ENCODE data around the gene FOXE1. TPM values are rescaled to one million over a fixed set of nuclear protein-coding genes. Genes with fewer than 3 reads are reported as not detected.

The FOXE1 gene
- total and polyA plus RNA-seq, 8 donors = 0.03 to 0.16 (median 0.08) TPM; not detected in 1

DNA sequence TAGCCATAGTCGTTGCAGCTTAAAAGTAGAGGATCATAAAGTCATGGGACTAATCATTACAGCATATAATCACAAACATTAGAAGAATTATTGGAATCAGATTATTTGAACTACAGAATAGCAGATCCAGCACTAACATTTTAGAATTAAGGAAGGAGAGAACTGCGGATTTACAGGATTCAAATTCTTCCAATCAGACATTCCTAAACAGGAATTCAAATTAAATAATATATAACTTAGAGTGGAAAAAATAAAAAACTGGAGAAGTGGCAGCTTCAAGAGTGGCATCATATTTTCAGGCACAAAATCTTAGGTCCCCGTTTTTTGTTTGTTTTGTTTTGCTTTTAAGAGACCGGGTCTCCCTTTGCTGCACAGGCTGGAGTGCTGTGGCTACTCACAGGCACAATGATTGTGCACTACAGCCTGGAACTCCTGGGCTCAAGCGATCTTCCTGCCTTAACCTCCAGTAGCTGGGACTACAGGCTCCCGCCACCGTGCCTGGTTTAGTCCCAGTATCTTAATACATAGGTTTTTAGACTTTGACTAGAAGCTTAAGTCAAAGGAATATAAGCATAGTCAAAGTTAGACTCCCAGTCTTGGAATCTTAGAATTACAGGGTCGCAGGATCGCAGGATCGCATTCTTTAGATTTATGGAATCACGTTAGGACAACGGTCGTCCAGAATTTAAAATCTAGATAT is 2.1 kb upstream of the FOXE1 start:
- peaks cover 0 to 5% (median 0%) of the 10 kb centered on the region in 3 donors for H3K4me1 ChIP-seq
- H3K36me3 ChIP-seq = no peaks in the 10 kb centered on the region
- no peaks in the 10 kb centered on the region for H3K9me3 ChIP-seq
- no peak for ATAC-seq
- no peak for DNase-seq
- H3K4me3 ChIP-seq = no peak overlapping the region
- 28 to 33% methylated on average over 13 of the region's 13 CpGs for WGBS, 2 donors
- peaks cover 0 to 31% (median 15%) of the 10 kb centered on the region in 4 donors for H3K27me3 ChIP-seq
- H3K27ac ChIP-seq = no peak overlapping the region
- TF ChIP-seq, protein P1, sequence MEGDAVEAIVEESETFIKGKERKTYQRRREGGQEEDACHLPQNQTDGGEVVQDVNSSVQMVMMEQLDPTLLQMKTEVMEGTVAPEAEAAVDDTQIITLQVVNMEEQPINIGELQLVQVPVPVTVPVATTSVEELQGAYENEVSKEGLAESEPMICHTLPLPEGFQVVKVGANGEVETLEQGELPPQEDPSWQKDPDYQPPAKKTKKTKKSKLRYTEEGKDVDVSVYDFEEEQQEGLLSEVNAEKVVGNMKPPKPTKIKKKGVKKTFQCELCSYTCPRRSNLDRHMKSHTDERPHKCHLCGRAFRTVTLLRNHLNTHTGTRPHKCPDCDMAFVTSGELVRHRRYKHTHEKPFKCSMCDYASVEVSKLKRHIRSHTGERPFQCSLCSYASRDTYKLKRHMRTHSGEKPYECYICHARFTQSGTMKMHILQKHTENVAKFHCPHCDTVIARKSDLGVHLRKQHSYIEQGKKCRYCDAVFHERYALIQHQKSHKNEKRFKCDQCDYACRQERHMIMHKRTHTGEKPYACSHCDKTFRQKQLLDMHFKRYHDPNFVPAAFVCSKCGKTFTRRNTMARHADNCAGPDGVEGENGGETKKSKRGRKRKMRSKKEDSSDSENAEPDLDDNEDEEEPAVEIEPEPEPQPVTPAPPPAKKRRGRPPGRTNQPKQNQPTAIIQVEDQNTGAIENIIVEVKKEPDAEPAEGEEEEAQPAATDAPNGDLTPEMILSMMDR (IDR thresholded peaks at IDR 0.05) = no peak
- no peak for FAIRE-seq
- intact Hi-C loops (cut with DNase I) = no loop called here

DNA sequence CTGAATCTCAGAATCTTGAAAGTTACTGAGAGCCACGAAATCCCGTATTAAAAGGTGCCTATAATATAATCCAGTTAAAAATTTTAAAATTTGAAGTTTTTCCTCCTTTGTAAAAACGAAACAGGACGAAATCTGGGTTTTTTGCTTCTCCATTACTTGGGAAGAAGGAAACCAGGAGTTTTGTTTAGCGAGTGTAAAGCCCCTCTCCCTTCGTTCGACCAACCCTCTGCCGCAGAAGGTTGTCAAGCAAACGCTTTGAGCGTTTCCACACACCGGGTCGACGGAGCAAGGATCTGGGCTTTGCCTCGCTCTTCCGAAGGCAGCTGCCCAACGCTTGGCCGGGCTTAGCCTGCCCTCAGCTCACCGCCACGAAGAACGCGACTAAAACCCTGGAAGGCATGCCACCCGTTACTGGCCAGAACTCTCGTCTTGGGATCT is 1.6 kb upstream of the FOXE1 start:
- whole genome bisulfite sequencing, 2 donors = 9 to 13% methylated on average over 23 of the region's 23 CpGs
- intact Hi-C loops (cut with DNase I) = no loop called here
- H3K27ac ChIP-seq = no peak overlapping the region
- peak overlapping the region in 1 of 4 donors; percentile 48 for H3K4me3 ChIP-seq
- H3K36me3 ChIP-seq = no peaks in the 10 kb centered on the region
- H3K4me1 ChIP-seq = peaks cover 0 to 5% (median 0%) of the 10 kb centered on the region in 3 donors
- TF ChIP-seq, protein P1 (IDR thresholded peaks at IDR 0.05) = no peak
- peaks cover 0 to 31% (median 15%) of the 10 kb centered on the region in 4 donors for H3K27me3 ChIP-seq
- DNase-seq = no peak
- no peak for FAIRE-seq
- ATAC-seq = peak in 1 of 4 donors; percentile 20
- no peaks in the 10 kb centered on the region for H3K9me3 ChIP-seq

DNA sequence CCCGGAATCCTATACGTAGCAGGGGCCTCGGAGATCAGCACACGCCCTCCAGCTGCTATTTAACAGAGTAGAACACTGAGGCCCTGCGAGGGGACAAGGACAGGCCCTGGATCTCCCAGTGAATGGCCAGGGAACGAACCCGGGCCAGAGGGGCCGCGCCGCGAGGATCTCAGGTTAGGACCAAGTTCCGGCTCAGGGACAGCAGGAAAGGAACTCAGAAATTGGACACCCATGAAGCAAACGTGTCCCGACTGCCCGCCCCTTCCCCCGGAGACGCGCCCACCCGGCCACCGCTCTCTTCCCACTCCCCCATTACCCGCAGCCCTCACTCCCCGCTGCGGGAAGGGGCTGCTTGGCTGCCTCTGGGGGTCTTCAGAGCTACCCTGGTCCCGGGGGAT is 1.0 kb upstream of the FOXE1 start:
- no peaks in the 10 kb centered on the region for H3K36me3 ChIP-seq
- H3K27me3 ChIP-seq = peaks cover 0 to 33% (median 18%) of the 10 kb centered on the region in 4 donors
- intact Hi-C loops (cut with DNase I) = no loop called here
- TF ChIP-seq, protein P1 (IDR thresholded peaks at IDR 0.05) = no peak
- DNase-seq = no peak
- H3K27ac ChIP-seq = no peak overlapping the region
- 7% methylated on average over 17 to 24 of the region's 24 CpGs for WGBS, 2 donors
- H3K4me1 ChIP-seq = peaks cover 0 to 5% (median 0%) of the 10 kb centered on the region in 3 donors
- FAIRE-seq = no peak
- peak overlapping the region in 1 of 4 donors; percentile 48 for H3K4me3 ChIP-seq
- ATAC-seq = peak in 1 of 4 donors; percentile 7
- H3K9me3 ChIP-seq = no peaks in the 10 kb centered on the region

DNA sequence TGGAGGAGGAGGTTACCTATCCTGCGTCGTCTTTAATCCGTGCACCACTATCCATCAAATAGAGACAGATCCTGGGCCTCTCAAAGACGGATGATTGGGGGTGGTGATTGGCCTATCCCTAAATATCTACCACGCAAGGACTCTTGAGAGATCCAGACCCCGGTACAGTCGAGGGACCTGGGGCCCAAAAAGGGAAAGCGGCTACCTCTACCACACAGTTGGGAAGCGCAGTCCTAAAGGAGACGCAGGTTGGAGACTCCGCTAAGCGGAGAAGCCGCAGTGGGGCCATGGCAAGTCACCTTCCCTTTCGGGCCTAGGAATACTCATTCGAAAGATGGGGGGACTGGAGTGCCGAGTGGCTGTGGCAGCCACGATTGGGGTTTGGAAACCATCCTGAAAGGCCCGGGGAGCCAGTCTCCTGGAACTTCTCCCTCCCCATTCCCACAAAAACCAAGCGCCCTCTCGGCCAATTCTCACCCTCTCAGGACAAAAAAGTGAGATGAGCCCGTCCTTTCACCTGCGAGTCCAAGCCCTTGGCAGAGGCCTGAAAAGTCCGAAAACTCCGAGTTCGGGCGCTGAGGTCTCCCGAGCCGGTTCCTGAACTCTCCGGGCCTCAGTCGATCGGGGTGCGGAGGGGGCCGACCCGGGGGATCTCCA is 499 bp upstream of the FOXE1 start:
- Histone ChIP-seq H3K27ac (no peak overlapping the region), H3K4me3 (peak overlapping the region in 2 of 4 donors; percentile 25 to 48), H3K36me3 (no peaks in the 10 kb centered on the region), H3K27me3 (peaks cover 0 to 32% (median 18%) of the 10 kb centered on the region in 4 donors), H3K4me1 (peaks cover 0 to 5% (median 0%) of the 10 kb centered on the region in 3 donors), H3K9me3 (no peaks in the 10 kb centered on the region)
- no peak for DNase-seq
- FAIRE-seq = no peak
- TF ChIP-seq, protein P1 (IDR thresholded peaks at IDR 0.05) = no peak
- WGBS, 2 donors = 6% methylated on average over 34 of the region's 34 CpGs
- intact Hi-C loops (cut with DNase I) = no loop called here
- ATAC-seq = peak in 1 of 4 donors; percentile 11
